Endothelial cell of umbilical vein (primary cell): Measurements from ENCODE around the gene TTBK1. TPM values are rescaled to one million over a fixed set of nuclear protein-coding genes. Genes with fewer than 3 reads are reported as not detected.

Experiments
- BruUV-seq: library from RNA; stranded (reverse); fragments of 400-500 nt; replicated peaks from 2 replicates; lab custom pipeline; 2021; lab: Mats Ljungman, UMichigan
- CTCF ChIA-PET: fragments of 300-600, 350-600 bp; sonication (Branson Sonifier 250); formaldehyde crosslinking; loops from one replicate; lab custom pipeline; 2021; ENCODE audit warnings: antibody characterized with exemption, inconsistent platforms; lab: Charles Lee
- POLR2A ChIA-PET: fragments of 300-600, 350-600 bp; sonication (Branson Sonifier 250); formaldehyde crosslinking; loops from one replicate; lab custom pipeline; 2021; ENCODE audit warnings: antibody characterized with exemption, inconsistent platforms; lab: Charles Lee
- DNase-seq: peaks from one replicate; pipeline ENCODE4 v3.0.0-alpha.2; 2011; ENCODE audit warnings: low read depth, low spot score
- FAIRE-seq: peaks from 2 replicates; lab custom pipeline; 2011; peaks lifted over from hg19 to GRCh38; lab: Jason Lieb, UNC
- H2AFZ ChIP-seq: 2 replicates; pipeline ENCODE4 v1.6.0; 2012; ENCODE audit warnings: low read depth, low read length, control low read depth, inconsistent platforms
- H3K27ac ChIP-seq: 2 replicates; pipeline ENCODE4 v1.5.1; 2011; ENCODE audit warnings: low read depth, mild to moderate bottlenecking, control low read depth, low read length, moderate library complexity; ENCODE audit not compliant: insufficient read depth
- H3K27me3 ChIP-seq, 2 experiments: 2 replicates each; pipeline versions ENCODE4 v1.6.0 to v1.6.1; 2011; ENCODE audit warnings: low read length in 2 of 2, mixed read lengths in 1 of 2; ENCODE audit not compliant: control insufficient read depth in 2 of 2, insufficient read depth in 2 of 2
- H3K36me3 ChIP-seq, 2 experiments: 2 replicates in 1 of 2; 3 replicates in 1 of 2; pipeline ENCODE4 v1.5.1; 2011; ENCODE audit warnings: low read length in 2 of 2, mild to moderate bottlenecking in 1 of 2, moderate library complexity in 1 of 2; ENCODE audit not compliant: control insufficient read depth in 2 of 2, insufficient read depth in 2 of 2; ENCODE audit errors: extremely low read depth in 1 of 2
- H3K4me1 ChIP-seq: 3 replicates; pipeline ENCODE4 v1.5.1; 2011; ENCODE audit warnings: mild to moderate bottlenecking, low read length; ENCODE audit not compliant: control insufficient read depth, insufficient read depth; ENCODE audit errors: extremely low read depth
- H3K4me2 ChIP-seq: 2 replicates; pipeline ENCODE4 v1.6.1; 2011; ENCODE audit warnings: low read length, control low read depth, mixed read lengths; ENCODE audit not compliant: insufficient read depth
- H3K4me3 ChIP-seq, 3 experiments: fragments of 200-600 bp in 1 of 3; sonication (generic), shearing (Covaris generic) in 1 of 3; replicated peaks in 1 of 3; 2 replicates each; pipeline ENCODE4 v1.5.1; 2011 to 2016; ENCODE audit warnings: control low read depth in 3 of 3, low read length in 3 of 3, mild to moderate bottlenecking in 2 of 3, inconsistent platforms in 1 of 3, low read depth in 1 of 3, moderate library complexity in 1 of 3; ENCODE audit not compliant: insufficient read depth in 1 of 3
- H3K79me2 ChIP-seq: 2 replicates; pipeline ENCODE4 v1.6.0; 2012; ENCODE audit warnings: low read length, inconsistent platforms; ENCODE audit not compliant: control insufficient read depth, insufficient read depth
- H3K9ac ChIP-seq: replicated peaks from 2 replicates; pipeline ENCODE3; 2011; ENCODE audit warnings: low read length, control low read depth; ENCODE audit not compliant: insufficient read depth; ENCODE audit errors: extremely low read depth
- H3K9me1 ChIP-seq: replicated peaks from 3 replicates; pipeline ENCODE4 v1.6.0; 2011; ENCODE audit warnings: mild to moderate bottlenecking, low read length; ENCODE audit not compliant: control insufficient read depth, insufficient read depth; ENCODE audit errors: extremely low read depth
- H3K9me3 ChIP-seq: replicated peaks from 2 replicates; pipeline ENCODE4 v1.5.1; 2012; ENCODE audit warnings: low read length, inconsistent platforms; ENCODE audit not compliant: control insufficient read depth, insufficient read depth
- H4K20me1 ChIP-seq: replicated peaks from 2 replicates; pipeline ENCODE3; 2011; ENCODE audit warnings: mild to moderate bottlenecking, low read length; ENCODE audit not compliant: control insufficient read depth, insufficient read depth; ENCODE audit errors: extremely low read depth
- MAX ChIP-seq: IDR thresholded peaks from 2 replicates; pipeline ENCODE4 v1.6.1; 2011; ENCODE audit not compliant: insufficient read depth, insufficient read length
- POLR2AphosphoS5 ChIP-seq: IDR thresholded peaks from 2 replicates; pipeline ENCODE4 v1.6.1; 2012; ENCODE audit warnings: low read depth, mild to moderate bottlenecking, control low read depth, low read length, moderate library complexity; ENCODE audit not compliant: insufficient read depth
- dilution Hi-C: fragments of 300-500 bp; cut with MboI; formaldehyde crosslinking; loops from one replicate; pipeline ENCODE4 v1.15.0; 2019; ENCODE audit warnings: low sequenced_read_pairs; ENCODE audit not compliant: extremely low pct_ligation_motif_present
- intact Hi-C: fragments of 100-400 bp; cut with micrococcal nuclease; formaldehyde crosslinking; loops from one replicate; pipeline ENCODE4 v1.10.0; 2022
- polyA plus RNA-seq, 4 experiments: library from polyadenylated mRNA; depleted of rRNA in 3 of 4; stranded (reverse) in 3 of 4; unstranded in 1 of 4; fragments of >200 nt; gene quantifications; 2 replicates each; pipeline versions ENCODE4 v1.2.1 to v1.2.3, GENCODE V29; 2011 to 2012; ENCODE audit warnings: missing spikeins in 1 of 4
- total RNA-seq: library from RNA; stranded (reverse); gene quantifications from 2 replicates; pipeline ENCODE4 v1.2.3, GENCODE V29; 2021
- TF ChIP-seq, protein P1 (sequence below), 2 donors: IDR thresholded peaks; 1 replicate in 1 of 2; 2 replicates in 1 of 2; pipeline ENCODE4 v1.5.1; 2011; ENCODE audit warnings: low read length in 2 of 2, mild to moderate bottlenecking in 2 of 2, moderate library complexity in 2 of 2, control low read depth in 1 of 2, inconsistent platforms in 1 of 2, low read depth in 1 of 2; ENCODE audit not compliant: insufficient read depth in 1 of 2; ENCODE audit errors: extremely low read depth in 1 of 2

TTBK1 gene
- total and polyA plus RNA-seq, 2 donors (not counting 3 experiments of a cell fraction or from before 2014, with no cell fraction given): 0.06 TPM; not detected in 1

- intact Hi-C loops: no loop called here
- no peak for DNase-seq
- Histone ChIP-seq H3K9ac (no peak overlapping the region), H3K4me3 (no peak overlapping the region), H3K36me3 (peaks cover 0 to 15% of the 10 kb centered on the region in 2 experiments), H3K4me2 (no peak overlapping the region), H3K27me3 (no peaks in the 10 kb centered on the region), H3K79me2 (no peaks in the 10 kb centered on the region), H2AFZ (no peak overlapping the region), H3K9me3 (no peaks in the 10 kb centered on the region), H4K20me1 (no peaks in the 10 kb centered on the region), H3K4me1 (no peaks in the 10 kb centered on the region), H3K9me1 (no peaks in the 10 kb centered on the region), H3K27ac (no peak overlapping the region)
- BruUV-seq: TSS peak; percentile 8
- POLR2A ChIA-PET: no interaction called here
- TF ChIP-seq MAX: no peak
- TF ChIP-seq, protein P1, sequence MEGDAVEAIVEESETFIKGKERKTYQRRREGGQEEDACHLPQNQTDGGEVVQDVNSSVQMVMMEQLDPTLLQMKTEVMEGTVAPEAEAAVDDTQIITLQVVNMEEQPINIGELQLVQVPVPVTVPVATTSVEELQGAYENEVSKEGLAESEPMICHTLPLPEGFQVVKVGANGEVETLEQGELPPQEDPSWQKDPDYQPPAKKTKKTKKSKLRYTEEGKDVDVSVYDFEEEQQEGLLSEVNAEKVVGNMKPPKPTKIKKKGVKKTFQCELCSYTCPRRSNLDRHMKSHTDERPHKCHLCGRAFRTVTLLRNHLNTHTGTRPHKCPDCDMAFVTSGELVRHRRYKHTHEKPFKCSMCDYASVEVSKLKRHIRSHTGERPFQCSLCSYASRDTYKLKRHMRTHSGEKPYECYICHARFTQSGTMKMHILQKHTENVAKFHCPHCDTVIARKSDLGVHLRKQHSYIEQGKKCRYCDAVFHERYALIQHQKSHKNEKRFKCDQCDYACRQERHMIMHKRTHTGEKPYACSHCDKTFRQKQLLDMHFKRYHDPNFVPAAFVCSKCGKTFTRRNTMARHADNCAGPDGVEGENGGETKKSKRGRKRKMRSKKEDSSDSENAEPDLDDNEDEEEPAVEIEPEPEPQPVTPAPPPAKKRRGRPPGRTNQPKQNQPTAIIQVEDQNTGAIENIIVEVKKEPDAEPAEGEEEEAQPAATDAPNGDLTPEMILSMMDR (IDR thresholded peaks at IDR 0.05; ENCODE audit: extremely low read depth in 1 of 2, insufficient read depth in 1 of 2, low read depth in 1 of 2, low read length in 2 of 2): no peak
- CTCF ChIA-PET: no interaction called here
- no peak for FAIRE-seq
- dilution Hi-C loops: no loop called here
Measured at GRCh38 chr6:43204271-43205105, 38.8 kb upstream of the TTBK1 start.

DNA sequence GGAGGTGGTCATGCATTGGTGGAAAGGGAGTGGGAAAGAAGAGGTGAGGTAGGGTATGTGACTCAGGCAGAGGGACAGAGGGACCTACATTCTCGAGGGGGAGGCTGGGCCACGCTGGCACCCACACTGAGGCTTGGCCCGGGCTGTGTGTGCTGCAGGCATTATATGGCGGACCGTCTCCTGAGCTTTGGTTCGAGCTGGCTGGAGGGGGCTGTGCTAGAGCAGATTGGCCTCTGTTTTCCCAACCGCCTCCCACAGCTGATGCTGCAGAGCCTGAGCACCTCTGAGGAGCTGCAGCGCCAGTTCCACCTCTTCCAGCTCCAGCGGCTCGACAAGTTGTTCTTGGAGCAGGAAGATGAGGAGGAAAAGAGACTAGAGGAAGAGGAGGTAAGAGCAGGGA is 37.4 kb upstream of the TTBK1 start:
- intact Hi-C loops (no loop called here), dilution Hi-C loops (no loop called here)
- FAIRE-seq: no peak
- Histone ChIP-seq H3K79me2 (no peaks in the 10 kb centered on the region), H3K27ac (no peak overlapping the region), H3K4me1 (peaks cover 3% of the 10 kb centered on the region), H3K9me1 (no peaks in the 10 kb centered on the region), H3K4me3 (no peak overlapping the region), H3K27me3 (no peaks in the 10 kb centered on the region), H4K20me1 (no peaks in the 10 kb centered on the region), H2AFZ (no peak overlapping the region), H3K9ac (no peak overlapping the region), H3K36me3 (peaks cover 0 to 7% of the 10 kb centered on the region in 2 experiments), H3K9me3 (no peaks in the 10 kb centered on the region), H3K4me2 (no peak overlapping the region)
- TF ChIP-seq POLR2AphosphoS5: no peak
- BruUV-seq: no TSS peak
- POLR2A ChIA-PET: interaction anchor here (0.7 kb wide), 1 partner anchor 10 kb away, joined by 3 read pairs; no protein-coding TSS in a partner anchor
- DNase-seq: no peak
- CTCF ChIA-PET: no interaction called here
